Large intestine (tissue), 3 donors: ENCODE measurements around the gene FRMD5. TPM values are rescaled to one million over a fixed set of nuclear protein-coding genes. Genes with fewer than 3 reads are reported as not detected.

Experiments used
- DNase-seq, 2 donors: peaks; one replicate each; pipeline versions ENCODE4 v3.0.0 to v3.0.0-alpha.2; 2013
- H3K27ac ChIP-seq: one replicate; pipeline ENCODE4 v1.5.1; 2013; ENCODE audit warnings: low read length
- H3K27me3 ChIP-seq: 2 replicates; pipeline ENCODE4 v1.6.1; 2013; ENCODE audit warnings: low read length; ENCODE audit not compliant: control insufficient read depth, insufficient read depth
- H3K36me3 ChIP-seq: 2 replicates; pipeline ENCODE4 v1.6.1; 2013; ENCODE audit warnings: low read length; ENCODE audit not compliant: control insufficient read depth, insufficient read depth
- H3K4me1 ChIP-seq: one replicate; pipeline ENCODE4 v1.6.1; 2013; ENCODE audit warnings: low read length; ENCODE audit not compliant: control insufficient read depth, insufficient read depth
- H3K4me3 ChIP-seq: one replicate; pipeline ENCODE4 v1.5.1; 2013; ENCODE audit warnings: low read length
- H3K9me3 ChIP-seq: one replicate; pipeline ENCODE4 v1.6.1; 2013; ENCODE audit warnings: mild to moderate bottlenecking, low read depth, low read length, moderate library complexity; ENCODE audit not compliant: control insufficient read depth
- WGBS: methylation state at CpG from one replicate; pipeline ENCODE4 v1.1.5; 2013; ENCODE audit warnings: low lambda C conversion rate; ENCODE audit not compliant: insufficient coverage; 5-methylcytosine and 5-hydroxymethylcytosine counted together
- polyA plus RNA-seq: library from polyadenylated mRNA; unstranded; fragments of 120-200 nt; gene quantifications from one replicate; pipeline ENCODE4 v1.2.1, GENCODE V29; 2013

Gene FRMD5
- polyA plus RNA-seq, 1 donor, result 1.7 TPM

DNA sequence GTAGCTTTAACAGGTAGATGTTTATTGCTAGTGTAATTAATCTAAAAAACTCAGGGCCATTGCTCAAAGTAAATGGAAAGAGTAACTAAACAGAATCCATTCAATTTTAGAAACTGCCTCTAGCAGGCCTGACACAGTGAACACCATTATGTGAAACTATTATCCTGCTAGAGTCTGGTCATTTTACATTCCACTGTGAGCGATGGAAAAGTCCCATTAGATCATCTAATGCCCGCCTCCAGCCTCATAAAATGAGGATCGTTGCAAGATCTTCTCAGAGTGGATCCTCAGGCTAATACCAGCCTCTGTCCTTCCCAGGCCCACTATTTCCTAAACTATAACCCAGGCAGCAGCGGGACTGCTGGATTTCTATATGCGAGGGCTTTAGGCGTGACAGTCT is 260.6 kb downstream of the FRMD5 start:
- no peaks in the 10 kb centered on the region for H3K4me1 ChIP-seq
- no peak overlapping the region for H3K27ac ChIP-seq
- H3K9me3 ChIP-seq, result no peaks in the 10 kb centered on the region
- WGBS, result no CpG with 5 or more reads among the region's 6 CpGs
- H3K27me3 ChIP-seq, result no peaks in the 10 kb centered on the region
- H3K4me3 ChIP-seq, result no peak overlapping the region
- DNase-seq, result no peak
- H3K36me3 ChIP-seq, result no peaks in the 10 kb centered on the region

GRCh38 chr15:43932907-43933306 is 262.2 kb downstream of the FRMD5 start:
- Histone ChIP-seq H3K36me3 (no peaks in the 10 kb centered on the region), H3K9me3 (no peaks in the 10 kb centered on the region), H3K27ac (no peak overlapping the region), H3K4me1 (no peaks in the 10 kb centered on the region), H3K27me3 (no peaks in the 10 kb centered on the region), H3K4me3 (no peak overlapping the region)
- DNase-seq, result no peak
- no CpG with 5 or more reads among the region's 3 CpGs for WGBS

- H3K36me3 ChIP-seq, result no peaks in the 10 kb centered on the region
- no peaks in the 10 kb centered on the region for H3K27me3 ChIP-seq
- no peaks in the 10 kb centered on the region for H3K4me1 ChIP-seq
- H3K4me3 ChIP-seq, result no peak overlapping the region
- no peak overlapping the region for H3K27ac ChIP-seq
- DNase-seq, result no peak
- H3K9me3 ChIP-seq, result no peaks in the 10 kb centered on the region
- no CpG with 5 or more reads among the region's 3 CpGs for WGBS
Observed at GRCh38 chr15:43931790-43932435, 263.2 kb downstream of the FRMD5 start.

DNA sequence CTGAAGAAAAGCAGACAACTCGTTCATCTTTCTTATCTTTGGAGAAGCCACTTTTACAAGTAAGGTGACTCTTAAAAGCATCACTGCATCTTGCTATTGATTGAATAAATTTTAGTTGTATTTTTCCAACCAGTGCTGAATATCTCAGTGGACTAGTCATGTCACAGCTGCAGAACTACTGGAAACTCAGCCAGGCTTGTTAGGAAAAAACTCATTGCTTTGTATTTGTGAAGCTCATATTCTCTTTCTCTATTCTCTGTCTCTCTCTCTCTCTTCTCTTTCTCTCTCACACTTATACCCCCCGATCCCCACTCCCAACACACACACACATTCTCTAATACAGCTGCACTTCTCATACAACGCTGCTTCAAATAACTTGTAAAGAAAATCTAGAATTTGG is 264.0 kb downstream of the FRMD5 start:
- no peaks in the 10 kb centered on the region for H3K36me3 ChIP-seq
- H3K4me3 ChIP-seq, result no peak overlapping the region
- H3K27me3 ChIP-seq, result no peaks in the 10 kb centered on the region
- H3K27ac ChIP-seq, result no peak overlapping the region
- DNase-seq, result no peak
- H3K9me3 ChIP-seq, result no peaks in the 10 kb centered on the region
- no peaks in the 10 kb centered on the region for H3K4me1 ChIP-seq
- WGBS, result 90% methylated on average over 2 of the region's 3 CpGs

- no peak overlapping the region for H3K27ac ChIP-seq
- no peaks in the 10 kb centered on the region for H3K27me3 ChIP-seq
- no peaks in the 10 kb centered on the region for H3K4me1 ChIP-seq
- no peaks in the 10 kb centered on the region for H3K9me3 ChIP-seq
- no peak overlapping the region for H3K4me3 ChIP-seq
- WGBS, result no CpG with 5 or more reads among the region's 5 CpGs
- no peaks in the 10 kb centered on the region for H3K36me3 ChIP-seq
- no peak for DNase-seq
Observed at GRCh38 chr15:43930556-43930955, 264.5 kb downstream of the FRMD5 start.

DNA sequence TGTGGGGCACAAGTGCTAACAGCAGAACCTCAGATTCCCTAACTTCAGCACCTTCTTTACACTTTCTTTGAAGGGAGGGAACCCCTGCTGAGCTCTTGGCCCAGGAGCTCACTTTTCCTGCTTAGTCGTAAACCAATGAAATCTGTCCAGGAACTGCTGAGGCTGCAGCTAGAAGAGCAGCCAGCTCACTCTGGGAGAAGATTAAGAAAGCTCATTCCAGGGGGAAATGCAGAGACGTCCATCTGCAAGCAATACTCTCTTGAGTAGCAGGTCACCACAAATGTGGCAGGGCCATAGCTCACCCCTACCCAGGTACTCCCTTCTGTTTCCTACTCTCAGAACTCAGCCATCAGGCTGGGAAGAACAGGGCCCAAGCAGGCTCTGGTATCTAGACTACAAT is 265.0 kb downstream of the FRMD5 start:
- H3K27ac ChIP-seq, result no peak overlapping the region
- H3K4me1 ChIP-seq, result no peaks in the 10 kb centered on the region
- H3K9me3 ChIP-seq, result no peaks in the 10 kb centered on the region
- no peak for DNase-seq
- no peaks in the 10 kb centered on the region for H3K36me3 ChIP-seq
- WGBS, result no CpG with 5 or more reads among the region's 2 CpGs
- H3K4me3 ChIP-seq, result no peak overlapping the region
- no peaks in the 10 kb centered on the region for H3K27me3 ChIP-seq

DNA sequence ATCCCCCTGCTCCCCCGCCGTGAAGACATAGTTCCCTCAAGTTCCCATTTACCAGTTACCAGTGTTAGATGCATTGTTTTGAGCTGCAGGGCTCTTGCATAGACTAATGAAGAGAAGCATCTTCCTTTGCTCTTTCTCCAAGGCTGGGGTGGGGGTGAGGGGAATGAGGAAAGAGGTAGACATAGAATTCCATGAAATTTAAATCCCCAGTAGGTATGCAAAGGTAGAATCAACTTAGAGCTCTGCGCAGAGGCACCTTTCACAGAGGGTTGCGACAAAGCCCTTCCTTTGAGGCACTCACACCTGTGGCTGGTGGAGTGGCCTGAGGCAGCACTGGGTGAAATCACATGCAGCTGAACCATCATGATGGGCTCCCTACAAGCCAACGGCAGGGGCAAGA is 266.9 kb downstream of the FRMD5 start:
- H3K9me3 ChIP-seq, result no peaks in the 10 kb centered on the region
- no peaks in the 10 kb centered on the region for H3K4me1 ChIP-seq
- no peaks in the 10 kb centered on the region for H3K27me3 ChIP-seq
- no peak overlapping the region for H3K4me3 ChIP-seq
- no CpG with 5 or more reads among the region's 5 CpGs for WGBS
- no peak overlapping the region for H3K27ac ChIP-seq
- no peaks in the 10 kb centered on the region for H3K36me3 ChIP-seq
- no peak for DNase-seq

DNA sequence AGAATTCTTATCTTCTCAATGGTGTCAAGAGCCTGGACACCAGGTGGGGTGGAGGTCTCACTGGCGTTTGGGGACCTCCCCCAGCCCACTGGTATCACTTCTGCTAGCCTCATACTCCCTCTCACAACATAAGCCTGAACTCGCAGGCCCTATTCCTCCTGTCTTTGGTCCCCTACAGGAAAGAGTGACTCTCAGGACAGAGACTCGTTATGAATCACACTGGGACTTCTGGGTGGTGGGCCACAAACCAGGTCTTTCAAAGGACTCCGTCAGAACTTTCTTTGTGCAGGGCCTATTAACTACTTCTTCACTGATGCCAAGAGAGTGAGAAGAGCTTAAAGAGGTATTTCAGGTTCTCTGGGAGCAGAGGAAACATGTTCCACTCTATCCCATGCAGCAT is 267.9 kb downstream of the FRMD5 start:
- H3K4me1 ChIP-seq, result no peaks in the 10 kb centered on the region
- H3K27me3 ChIP-seq, result no peaks in the 10 kb centered on the region
- no peak overlapping the region for H3K27ac ChIP-seq
- H3K36me3 ChIP-seq, result no peaks in the 10 kb centered on the region
- no peaks in the 10 kb centered on the region for H3K9me3 ChIP-seq
- no peak overlapping the region for H3K4me3 ChIP-seq
- no CpG with 5 or more reads among the region's 4 CpGs for WGBS
- no peak for DNase-seq

GRCh38 chr15:43923553-43923952 is 271.5 kb downstream of the FRMD5 start:
- no CpG with 5 or more reads among the region's 4 CpGs for WGBS
- no peak for DNase-seq
- no peaks in the 10 kb centered on the region for H3K27me3 ChIP-seq
- no peaks in the 10 kb centered on the region for H3K9me3 ChIP-seq
- no peak overlapping the region for H3K27ac ChIP-seq
- no peak overlapping the region for H3K4me3 ChIP-seq
- no peaks in the 10 kb centered on the region for H3K36me3 ChIP-seq
- no peaks in the 10 kb centered on the region for H3K4me1 ChIP-seq

GRCh38 chr15:43922021-43922420 is 273.1 kb downstream of the FRMD5 start:
- Histone ChIP-seq H3K27ac (no peak overlapping the region), H3K4me3 (no peak overlapping the region), H3K36me3 (no peaks in the 10 kb centered on the region), H3K27me3 (no peaks in the 10 kb centered on the region), H3K4me1 (no peaks in the 10 kb centered on the region), H3K9me3 (no peaks in the 10 kb centered on the region)
- no peak for DNase-seq
- no CpG with 5 or more reads among the region's 4 CpGs for WGBS

GRCh38 chr15:43920815-43921214 is 274.3 kb downstream of the FRMD5 start:
- H3K4me3 ChIP-seq, result no peak overlapping the region
- DNase-seq, result no peak
- H3K36me3 ChIP-seq, result no peaks in the 10 kb centered on the region
- no peaks in the 10 kb centered on the region for H3K27me3 ChIP-seq
- WGBS, result no CpG with 5 or more reads among the region's 6 CpGs
- no peaks in the 10 kb centered on the region for H3K9me3 ChIP-seq
- H3K4me1 ChIP-seq, result no peaks in the 10 kb centered on the region
- no peak overlapping the region for H3K27ac ChIP-seq
